Measurements from ENCODE around the gene CKMT2.
A peak's percentile ranks its signal among the peaks of the same experiment; 100 is the strongest.
"Not testable (repeated sequence)": the region's sequence is repeated elsewhere in the genome, so short reads cannot be mapped to it uniquely, and the experiment has no call there.

CKMT2 gene

DNA sequence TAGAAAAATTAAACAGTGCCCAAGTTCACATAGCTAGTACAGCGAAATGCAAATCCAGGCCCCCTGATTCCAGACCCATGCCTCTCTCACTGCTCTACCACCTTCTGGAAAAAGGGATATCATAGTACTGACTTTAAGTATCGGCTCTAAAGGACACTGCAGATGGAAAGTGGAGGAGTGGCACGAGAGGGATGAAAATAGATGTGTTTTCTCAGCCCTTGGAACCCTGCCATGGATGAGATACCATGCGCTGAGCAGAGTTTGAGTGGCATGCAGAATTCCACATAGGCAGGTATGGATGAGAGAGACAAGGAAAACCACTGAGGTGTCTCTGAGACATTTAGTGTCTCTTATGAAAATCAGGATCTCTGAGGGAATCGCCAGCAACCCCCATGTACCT is 18.8 kb downstream of the CKMT2 start:
- no peak for DNase-seq (ENCODE audit: low read depth in 2 of 2)

- no peak for DNase-seq (ENCODE audit: low read depth in 2 of 2)
Measured at GRCh38 chr5:81252904-81253303, 19.8 kb downstream of the CKMT2 start.

DNA sequence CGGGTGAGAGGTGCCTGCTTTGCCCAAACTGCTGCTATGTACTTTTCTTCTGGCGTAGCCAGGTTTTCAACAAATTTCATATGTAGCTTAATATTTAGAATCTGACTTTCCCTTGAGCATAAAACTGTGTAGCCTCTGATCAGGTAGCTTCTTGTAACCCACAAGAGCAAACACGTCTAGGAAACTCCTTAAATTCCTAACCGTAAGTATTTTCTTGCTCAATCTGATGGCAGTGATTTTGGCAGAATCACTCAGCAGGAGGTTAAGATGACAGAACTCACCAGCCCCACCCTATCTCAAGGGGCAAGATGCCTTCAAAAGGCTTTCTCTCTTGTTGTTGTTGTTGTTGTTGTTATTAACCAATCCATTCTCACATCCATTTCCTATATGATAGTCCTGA is 20.8 kb downstream of the CKMT2 start:
- no peak for DNase-seq (ENCODE audit: low read depth in 2 of 2)

DNA sequence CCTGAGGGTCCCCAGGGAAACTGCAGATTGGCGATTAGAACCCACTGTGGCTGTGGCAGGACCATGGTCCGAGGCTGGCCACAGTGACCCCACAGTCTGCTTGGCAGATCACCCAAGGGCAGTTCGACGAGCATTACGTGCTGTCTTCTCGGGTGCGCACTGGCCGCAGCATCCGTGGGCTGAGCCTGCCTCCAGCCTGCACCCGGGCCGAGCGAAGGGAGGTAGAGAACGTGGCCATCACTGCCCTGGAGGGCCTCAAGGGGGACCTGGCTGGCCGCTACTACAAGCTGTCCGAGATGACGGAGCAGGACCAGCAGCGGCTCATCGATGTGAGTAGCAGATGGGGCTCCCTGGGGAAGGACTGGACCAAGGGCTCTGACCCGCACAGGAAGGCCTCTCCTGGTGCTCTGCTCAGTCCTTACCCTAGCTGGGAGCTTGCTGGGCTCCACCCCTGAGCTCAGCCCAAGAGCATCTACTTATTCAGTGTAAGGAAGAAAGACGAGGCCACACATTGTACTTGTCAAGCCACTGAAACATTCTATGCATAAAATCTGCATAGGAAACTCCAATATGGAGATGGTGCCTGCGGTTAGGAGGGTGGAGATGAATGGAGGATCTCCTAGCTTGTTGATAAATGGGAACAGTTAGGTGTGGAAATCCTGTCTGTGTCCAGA is 21.9 kb downstream of the CKMT2 start:
- DNase-seq (ENCODE audit: low read depth in 2 of 2), result no peak

DNA sequence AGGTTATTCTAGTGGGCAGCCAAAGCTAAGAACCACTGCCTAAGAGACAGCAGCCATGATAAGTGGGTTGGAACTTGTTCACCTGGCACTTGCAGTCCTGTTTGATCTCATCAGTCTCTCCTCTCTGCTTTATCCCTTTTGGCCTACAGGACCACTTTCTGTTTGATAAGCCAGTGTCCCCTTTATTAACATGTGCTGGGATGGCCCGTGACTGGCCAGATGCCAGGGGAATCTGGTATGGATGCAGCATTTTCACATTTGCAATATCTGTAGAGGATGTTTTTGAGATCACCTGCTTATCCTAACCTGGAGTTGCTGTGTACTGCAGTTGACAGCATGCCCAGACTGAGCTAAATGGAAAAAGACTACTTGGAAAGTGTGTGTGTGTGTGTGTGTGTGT is 23.6 kb downstream of the CKMT2 start:
- DNase-seq (ENCODE audit: low read depth in 2 of 2), result no peak

DNA sequence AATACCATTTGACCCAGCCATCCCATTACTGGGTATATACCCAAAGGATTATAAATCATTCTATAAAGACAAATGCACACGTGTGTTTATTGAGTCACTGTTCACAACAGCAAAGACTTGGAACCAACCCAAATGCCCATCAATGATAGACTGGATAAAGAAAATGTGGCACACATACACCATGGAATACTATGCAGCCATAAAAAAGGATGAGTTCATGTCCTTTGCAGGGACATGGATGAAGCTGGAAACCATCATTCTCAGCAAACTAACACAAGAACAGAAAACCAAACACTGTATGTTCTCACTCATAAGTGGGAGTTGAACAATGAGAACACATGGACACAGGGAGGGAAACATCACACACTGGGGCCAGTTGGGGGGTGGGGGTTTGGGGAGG is 29.7 kb downstream of the CKMT2 start:
- not testable (repeated sequence) for DNase-seq (ENCODE audit: low read depth in 2 of 2)

GRCh38 chr5:81265101-81265500 is 32.0 kb downstream of the CKMT2 start:
- no peak for DNase-seq (ENCODE audit: low read depth in 2 of 2)

DNA sequence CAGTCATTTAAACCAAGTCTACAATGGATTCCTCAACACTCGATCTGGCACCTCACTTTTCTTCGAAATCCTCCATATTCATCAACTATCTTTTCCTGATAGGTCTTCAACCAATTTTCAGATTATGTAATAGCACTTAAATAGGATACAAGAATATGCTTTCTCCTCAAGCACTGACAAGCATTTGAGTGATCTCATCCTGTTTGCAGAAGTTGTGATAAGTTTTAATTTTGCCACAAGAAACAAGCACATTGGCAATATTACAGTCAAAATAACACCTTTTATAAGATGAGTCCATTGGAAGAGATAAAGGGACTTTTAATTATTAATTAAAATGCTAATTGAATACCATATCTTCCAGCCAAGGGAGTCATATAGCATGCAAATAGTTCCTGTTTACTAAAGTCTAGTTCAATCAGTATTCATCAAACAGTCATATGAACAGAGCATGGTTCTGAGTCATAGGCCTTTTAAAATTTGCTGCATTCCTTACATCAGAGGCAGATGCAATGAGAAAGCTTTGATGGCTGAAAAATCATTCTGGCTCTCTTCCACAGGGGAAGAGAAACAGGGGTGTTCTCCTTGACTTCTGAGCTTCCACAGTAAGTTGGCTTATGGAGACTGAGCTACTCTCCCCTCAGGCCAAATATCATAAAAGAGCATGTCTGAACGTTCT is 35.5 kb downstream of the CKMT2 start:
- DNase-seq (ENCODE audit: low read depth in 2 of 2), result peak; percentile 70 to 71

DNA sequence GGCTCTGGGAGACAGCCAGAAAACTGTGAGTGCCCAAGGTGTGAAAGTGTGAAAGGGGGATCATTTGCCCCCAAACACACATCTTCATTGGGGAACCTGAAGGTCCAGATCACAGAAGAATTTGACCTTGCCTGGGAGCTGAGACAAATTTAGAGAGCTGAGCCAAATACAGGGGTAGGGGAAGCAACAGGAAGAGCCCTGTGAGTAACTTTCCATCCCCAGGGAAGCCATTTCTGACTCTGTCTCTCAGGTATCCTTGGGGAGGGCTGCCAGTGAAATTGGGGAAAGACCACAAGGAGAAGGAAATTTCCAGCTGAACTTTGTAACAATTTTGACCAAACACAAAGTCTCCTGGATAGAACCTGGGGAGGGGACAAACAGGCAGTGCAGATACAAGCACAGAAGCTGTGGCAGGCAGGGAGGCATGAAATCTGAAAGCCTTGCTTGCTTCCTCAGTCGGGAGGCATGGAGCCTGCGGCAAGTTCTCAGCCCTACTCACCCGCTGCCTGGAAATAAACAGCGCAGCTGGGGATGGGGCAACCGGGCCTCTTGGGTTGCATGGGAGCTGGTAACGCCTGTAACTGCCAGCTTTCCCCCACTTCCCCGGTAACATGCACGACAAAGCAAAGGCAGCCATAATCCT is 36.8 kb downstream of the CKMT2 start:
- no peak for DNase-seq (ENCODE audit: low read depth in 2 of 2)

GRCh38 chr5:81270394-81271027 is 37.4 kb downstream of the CKMT2 start:
- not testable (repeated sequence) for DNase-seq (ENCODE audit: low read depth in 2 of 2)

- DNase-seq (ENCODE audit: low read depth in 2 of 2), result no peak
Measured at GRCh38 chr5:81283976-81284375, 50.9 kb downstream of the CKMT2 start.

DNA sequence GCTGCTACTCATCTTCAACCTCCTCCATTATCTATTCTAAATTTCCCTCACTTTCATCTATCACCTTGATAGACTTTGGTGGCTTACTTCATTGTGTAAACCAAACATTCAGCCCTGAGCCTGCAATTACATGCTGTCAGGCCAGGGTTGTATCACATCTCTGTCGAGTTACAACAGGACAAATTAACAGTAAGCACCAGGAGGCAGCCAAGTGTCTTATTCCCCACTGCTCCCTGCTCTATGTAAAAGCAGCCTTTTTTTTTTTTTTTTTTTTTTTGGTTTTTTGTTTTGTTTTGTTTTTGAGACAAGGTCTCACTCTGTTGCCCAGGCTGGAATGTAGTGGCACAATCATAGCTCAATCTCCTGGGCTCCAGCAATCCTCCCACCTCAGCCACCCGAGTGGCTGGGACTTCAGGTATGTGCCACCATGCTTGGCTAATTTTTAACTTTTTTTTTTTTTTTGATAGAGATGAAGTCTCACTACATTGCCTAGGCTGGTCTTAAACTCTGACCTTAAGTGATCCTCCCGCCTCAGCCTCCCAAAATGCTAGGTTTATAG is 53.0 kb downstream of the CKMT2 start:
- DNase-seq (ENCODE audit: low read depth in 2 of 2), result no peak

GRCh38 chr5:81288021-81288433 is 54.9 kb downstream of the CKMT2 start:
- DNase-seq (ENCODE audit: low read depth in 2 of 2), result no peak

DNA sequence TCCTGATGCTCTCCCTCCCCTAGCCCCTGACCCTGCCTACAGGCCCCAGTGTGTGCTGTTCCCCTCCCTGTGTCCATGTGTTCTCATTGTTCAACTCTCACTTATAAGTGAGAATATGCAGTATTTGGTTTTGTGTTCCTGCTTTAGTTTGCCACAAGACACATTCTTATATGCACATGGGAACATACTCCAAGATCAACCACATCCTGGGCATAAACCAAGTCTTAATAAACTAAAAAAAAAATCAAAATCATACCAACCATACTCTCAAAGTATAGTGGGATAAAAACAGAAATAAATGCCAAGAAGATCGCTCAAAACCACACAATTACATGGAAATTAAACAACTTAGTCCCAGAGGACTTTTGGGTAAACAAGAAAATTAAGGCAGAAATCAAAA is 57.0 kb downstream of the CKMT2 start:
- DNase-seq (ENCODE audit: low read depth in 2 of 2), result no peak

- DNase-seq (ENCODE audit: low read depth in 2 of 2), result no peak
Measured at GRCh38 chr5:81292130-81292529, 59.0 kb downstream of the CKMT2 start.

DNA sequence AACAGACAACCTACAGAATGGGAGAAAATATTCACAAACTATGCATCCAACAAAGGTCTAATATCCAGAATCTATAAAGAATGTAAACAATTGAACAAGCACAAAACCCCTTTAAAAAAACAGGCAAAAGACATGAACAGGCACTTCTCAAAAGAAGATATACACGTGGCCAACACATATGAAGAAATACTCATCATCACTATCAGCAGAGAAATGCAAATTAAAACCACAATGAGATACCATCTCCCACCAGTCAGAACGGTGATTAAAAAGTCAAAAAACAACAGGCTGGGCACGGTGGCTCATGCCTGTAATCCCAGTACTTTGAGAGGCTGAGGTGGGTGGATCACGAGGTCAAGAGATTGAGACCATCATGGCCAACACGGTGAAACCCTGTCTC is 60.9 kb downstream of the CKMT2 start:
- not testable (repeated sequence) for DNase-seq (ENCODE audit: low read depth in 2 of 2)

- no peak for DNase-seq (ENCODE audit: low read depth in 2 of 2)
Measured at GRCh38 chr5:81297531-81297930, 64.4 kb downstream of the CKMT2 start.

GRCh38 chr5:81300921-81301270 is 67.8 kb downstream of the CKMT2 start:
- no peak for DNase-seq (ENCODE audit: low read depth in 2 of 2)

DNA sequence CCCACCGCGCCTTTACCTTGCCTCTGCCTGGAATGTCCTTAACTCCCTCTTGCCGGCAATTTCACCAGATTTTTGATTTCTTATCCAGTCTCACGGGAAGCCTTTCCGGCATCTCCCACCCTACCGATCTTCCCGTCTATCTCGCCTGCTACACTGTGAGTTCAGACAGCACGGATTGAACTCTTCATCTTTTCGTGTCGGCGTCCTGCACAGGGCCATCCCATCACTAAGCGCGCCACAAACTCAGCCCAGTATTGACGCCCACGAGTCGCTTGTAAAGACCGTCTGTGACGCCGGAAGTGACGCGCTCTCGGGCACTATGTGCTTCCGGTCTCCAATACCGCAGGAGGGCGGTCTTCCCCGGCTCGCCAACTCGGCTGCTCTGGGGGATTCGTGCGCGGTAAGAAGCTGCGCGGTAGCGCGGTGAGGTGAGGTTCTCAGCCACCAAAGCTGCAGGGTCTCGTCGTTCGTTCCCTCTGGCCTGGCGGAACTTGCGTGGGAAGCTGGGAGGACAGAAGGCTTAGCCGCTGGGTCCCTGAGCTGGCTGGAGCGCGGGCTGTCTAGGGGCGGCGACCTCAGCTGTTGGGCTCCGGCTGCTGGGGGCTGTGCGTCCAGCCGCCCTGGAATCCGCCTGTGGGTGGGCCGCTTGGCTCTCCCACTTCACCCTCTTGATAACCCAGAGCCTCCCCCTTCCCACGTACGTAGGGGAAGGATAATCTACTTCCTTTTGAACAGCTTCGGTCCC is 68.3 kb downstream of the CKMT2 start, which contains the start of gene ZCCHC9:
Gene ZCCHC9 (plus strand): TSS at position 317 of the 745 bp plus-strand sequence. CDS start 3,171 bp downstream, outside the sequence.
- DNase-seq (ENCODE audit: low read depth in 2 of 2), result peak; percentile 83 to 84

- no peak for DNase-seq (ENCODE audit: low read depth in 2 of 2)
Measured at GRCh38 chr5:81302596-81302995, 69.5 kb downstream of the CKMT2 start.

DNA sequence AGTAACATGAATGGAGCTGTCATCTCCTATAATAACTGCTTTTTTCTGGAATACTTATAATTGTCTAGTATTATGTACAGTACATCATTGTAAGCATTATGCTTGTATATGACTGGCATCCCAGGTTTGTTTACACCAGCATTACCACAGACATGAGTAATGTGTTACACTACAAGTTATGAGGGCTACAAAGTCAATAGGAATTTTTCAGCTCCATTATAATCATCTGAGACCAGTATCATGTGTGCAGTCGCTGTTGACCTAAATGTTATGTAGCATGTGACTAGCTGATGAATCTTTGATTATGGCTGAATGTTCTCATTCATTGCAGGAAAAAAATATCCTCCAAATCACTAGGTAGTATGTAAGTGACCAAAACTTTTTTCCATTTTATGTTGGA is 70.4 kb downstream of the CKMT2 start:
- no peak for DNase-seq (ENCODE audit: low read depth in 2 of 2)

- DNase-seq (ENCODE audit: low read depth in 2 of 2), result no peak
Measured at GRCh38 chr5:81305785-81306184, 72.7 kb downstream of the CKMT2 start.

Measured in fibroblast of skin of left biceps (primary cell).